MCF 10A (cell line): Measurements from ENCODE around the gene DTD1. TPM values are rescaled to one million over a fixed set of nuclear protein-coding genes. Genes with fewer than 3 reads are reported as not detected.

Experiments used
- BruUV-seq: library from RNA; stranded (reverse); fragments of 400-500 nt; replicated peaks from 2 replicates; lab custom pipeline; 2021; lab: Mats Ljungman, UMichigan
- CTCF ChIA-PET: fragments of 300-600 bp; sonication (Branson Sonifier 250); formaldehyde crosslinking; extraction: SDS; loops from one replicate; lab custom pipeline; 2021; ENCODE audit warnings: antibody characterized with exemption, inconsistent platforms; lab: Yijun Ruan, JAX
- POLR2A ChIA-PET: fragments of 300-600, 350-650 bp; sonication (Branson Sonifier 250); formaldehyde crosslinking; extraction: SDS; loops from one replicate; lab custom pipeline; 2020; ENCODE audit warnings: antibody characterized with exemption, inconsistent platforms; lab: Yijun Ruan, JAX
- DNase-seq: peaks from one replicate; pipeline ENCODE4 v3.0.0-alpha.2; 2018; ENCODE audit not compliant: unreplicated experiment
- H3K27ac Mint-ChIP-seq: one replicate; pipeline ENCODE4 v1.8.0; 2022; ENCODE audit warnings: mild to moderate bottlenecking, low read depth, mixed read lengths; ENCODE audit not compliant: unreplicated experiment
- H3K27me3 Mint-ChIP-seq: one replicate; pipeline ENCODE4 v1.8.0; 2022; ENCODE audit warnings: mixed read lengths; ENCODE audit not compliant: insufficient read depth, unreplicated experiment
- H3K36me3 Mint-ChIP-seq: one replicate; pipeline ENCODE4 v1.8.0; 2022; ENCODE audit warnings: mild to moderate bottlenecking, moderate library complexity, mixed read lengths; ENCODE audit not compliant: insufficient read depth, unreplicated experiment
- H3K4me1 Mint-ChIP-seq: one replicate; pipeline ENCODE4 v1.8.0; 2022; ENCODE audit warnings: mixed read lengths; ENCODE audit not compliant: insufficient read depth, unreplicated experiment
- H3K4me3 Mint-ChIP-seq: one replicate; pipeline ENCODE4 v1.8.0; 2022; ENCODE audit warnings: mild to moderate bottlenecking, moderate library complexity, mixed read lengths; ENCODE audit not compliant: unreplicated experiment
- H3K9me3 Mint-ChIP-seq: one replicate; pipeline ENCODE4 v1.8.0; 2022; ENCODE audit warnings: mixed read lengths; ENCODE audit not compliant: unreplicated experiment
- intact Hi-C: fragments of 100-400 bp; cut with micrococcal nuclease; formaldehyde crosslinking; loops from 2 replicates; pipeline ENCODE4 v1.14.1; 2022
- total RNA-seq: library from RNA; stranded (reverse); gene quantifications from 2 replicates; pipeline ENCODE4 v1.2.3, GENCODE V29; 2022
- TF ChIP-seq, protein P1 (sequence below): fragments of 200-600 bp; IDR thresholded peaks from one replicate; pipeline ENCODE4 v1.8.0; 2022; ENCODE audit warnings: antibody characterized with exemption, mild to moderate bottlenecking; ENCODE audit not compliant: unreplicated experiment

Gene DTD1
- total RNA-seq, 1 experiment from 2014 or later = 101 TPM

DNA sequence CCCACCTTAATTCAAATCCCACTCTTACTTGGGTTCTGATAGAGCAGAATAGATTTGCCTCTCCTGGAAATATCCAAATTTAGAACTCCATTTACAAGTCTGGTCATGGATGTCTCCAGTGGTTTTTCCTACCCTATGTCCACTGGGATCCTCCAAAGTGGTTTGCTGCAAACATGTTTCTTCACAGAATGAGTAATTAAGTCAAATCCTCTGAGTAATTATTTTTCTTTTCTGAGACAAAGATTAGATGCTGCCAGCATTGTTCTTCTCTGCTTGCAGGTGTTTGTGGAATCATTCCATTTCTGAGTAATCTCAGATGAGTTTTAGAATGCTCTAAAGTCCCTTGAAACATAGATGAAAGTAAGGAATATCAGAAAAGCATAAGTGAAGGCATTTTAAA is 21.9 kb downstream of the DTD1 start:
- no peaks in the 10 kb centered on the region for H3K9me3 Mint-ChIP-seq
- H3K36me3 Mint-ChIP-seq = peaks cover 16% of the 10 kb centered on the region
- intact Hi-C loops = no loop called here
- DNase-seq = peak; percentile 3
- H3K27me3 Mint-ChIP-seq = no peaks in the 10 kb centered on the region
- H3K27ac Mint-ChIP-seq = peak overlapping the region; percentile 46
- BruUV-seq = no TSS peak
- CTCF ChIA-PET = interaction anchor here (1.0 kb wide), 1 partner anchor 46 kb away, joined by 9 read pairs; no protein-coding TSS in a partner anchor
- no peaks in the 10 kb centered on the region for H3K4me1 Mint-ChIP-seq
- POLR2A ChIA-PET = no interaction called here
- H3K4me3 Mint-ChIP-seq = no peak overlapping the region
- TF ChIP-seq, protein P1, sequence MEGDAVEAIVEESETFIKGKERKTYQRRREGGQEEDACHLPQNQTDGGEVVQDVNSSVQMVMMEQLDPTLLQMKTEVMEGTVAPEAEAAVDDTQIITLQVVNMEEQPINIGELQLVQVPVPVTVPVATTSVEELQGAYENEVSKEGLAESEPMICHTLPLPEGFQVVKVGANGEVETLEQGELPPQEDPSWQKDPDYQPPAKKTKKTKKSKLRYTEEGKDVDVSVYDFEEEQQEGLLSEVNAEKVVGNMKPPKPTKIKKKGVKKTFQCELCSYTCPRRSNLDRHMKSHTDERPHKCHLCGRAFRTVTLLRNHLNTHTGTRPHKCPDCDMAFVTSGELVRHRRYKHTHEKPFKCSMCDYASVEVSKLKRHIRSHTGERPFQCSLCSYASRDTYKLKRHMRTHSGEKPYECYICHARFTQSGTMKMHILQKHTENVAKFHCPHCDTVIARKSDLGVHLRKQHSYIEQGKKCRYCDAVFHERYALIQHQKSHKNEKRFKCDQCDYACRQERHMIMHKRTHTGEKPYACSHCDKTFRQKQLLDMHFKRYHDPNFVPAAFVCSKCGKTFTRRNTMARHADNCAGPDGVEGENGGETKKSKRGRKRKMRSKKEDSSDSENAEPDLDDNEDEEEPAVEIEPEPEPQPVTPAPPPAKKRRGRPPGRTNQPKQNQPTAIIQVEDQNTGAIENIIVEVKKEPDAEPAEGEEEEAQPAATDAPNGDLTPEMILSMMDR = no peak

- intact Hi-C loops = no loop called here
- H3K27me3 Mint-ChIP-seq = no peaks in the 10 kb centered on the region
- no peaks in the 10 kb centered on the region for H3K4me1 Mint-ChIP-seq
- ChIA-PET POLR2A (no interaction called here), CTCF (interaction anchor here (0.6 to 1.3 kb wide), 3 partner anchors 13 to 344 kb away, joined by 3 to 7 read pairs (median 3); no protein-coding TSS in a partner anchor)
- peaks cover 22% of the 10 kb centered on the region for H3K36me3 Mint-ChIP-seq
- H3K27ac Mint-ChIP-seq = no peak overlapping the region
- TF ChIP-seq, protein P1 = no peak
- peaks cover 7% of the 10 kb centered on the region for H3K9me3 Mint-ChIP-seq
- DNase-seq = no peak
- no TSS peak for BruUV-seq
- no peak overlapping the region for H3K4me3 Mint-ChIP-seq
Observed at GRCh38 chr20:18611492-18611891, 23.6 kb downstream of the DTD1 start.

GRCh38 chr20:18613553-18613952 is 25.7 kb downstream of the DTD1 start:
- BruUV-seq = no TSS peak
- H3K27me3 Mint-ChIP-seq = no peaks in the 10 kb centered on the region
- H3K36me3 Mint-ChIP-seq = peaks cover 38% of the 10 kb centered on the region
- H3K9me3 Mint-ChIP-seq = peaks cover 7% of the 10 kb centered on the region
- H3K4me1 Mint-ChIP-seq = no peaks in the 10 kb centered on the region
- no peak overlapping the region for H3K4me3 Mint-ChIP-seq
- H3K27ac Mint-ChIP-seq = no peak overlapping the region
- TF ChIP-seq, protein P1 = no peak
- peak; percentile 12 for DNase-seq
- ChIA-PET CTCF (interaction anchor here (1.0 kb wide), 1 partner anchor 19 kb away, joined by 3 read pairs; no protein-coding TSS in a partner anchor), POLR2A (interaction anchor here (0.5 kb wide), 1 partner anchor 247 kb away, joined by 3 read pairs; no protein-coding TSS in a partner anchor)
- intact Hi-C loops = no loop called here

DNA sequence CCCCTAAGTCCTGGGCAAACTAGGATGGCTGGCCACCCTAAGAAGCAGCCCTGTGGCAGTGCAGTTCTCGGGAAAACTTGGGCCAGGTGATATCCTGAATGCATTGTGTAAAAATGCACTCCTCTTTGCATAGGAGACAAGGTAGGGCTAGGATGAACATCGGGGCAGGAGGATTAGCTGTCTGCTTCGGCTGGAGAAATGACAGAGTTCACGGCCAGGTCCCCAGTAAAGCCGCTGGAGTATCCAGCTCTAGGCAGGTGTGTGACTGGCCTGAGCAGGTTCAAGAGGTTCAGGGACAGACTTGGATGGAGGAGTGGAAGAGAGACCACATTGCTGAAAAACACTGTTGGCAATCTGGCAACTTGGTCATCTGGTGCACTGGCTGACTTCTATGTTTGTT is 26.4 kb downstream of the DTD1 start:
- ChIA-PET POLR2A (no interaction called here), CTCF (interaction anchor here (1.0 to 1.4 kb wide), 2 partner anchors 18 to 1048 kb away, joined by 3 to 5 read pairs; no protein-coding TSS in a partner anchor)
- no TSS peak for BruUV-seq
- H3K27me3 Mint-ChIP-seq = no peaks in the 10 kb centered on the region
- H3K4me3 Mint-ChIP-seq = no peak overlapping the region
- peaks cover 45% of the 10 kb centered on the region for H3K36me3 Mint-ChIP-seq
- no peak overlapping the region for H3K27ac Mint-ChIP-seq
- TF ChIP-seq, protein P1 = no peak
- intact Hi-C loops = no loop called here
- no peaks in the 10 kb centered on the region for H3K4me1 Mint-ChIP-seq
- H3K9me3 Mint-ChIP-seq = peaks cover 7% of the 10 kb centered on the region
- no peak for DNase-seq
